HepG2 (cell line): ENCODE results near the gene CRIP1. TPM values are rescaled to one million over a fixed set of nuclear protein-coding genes. Genes with fewer than 3 reads are reported as not detected.

ENCODE experiments used
- HNRNPL ChIP-seq: fragments of 200-400 bp; formaldehyde crosslinking; IDR thresholded peaks from 2 replicates; pipeline ENCODE4 v1.6.1; 2017; ENCODE audit warnings: mild to moderate bottlenecking, low read depth, low read length
- MAFF ChIP-seq: IDR thresholded peaks from 2 replicates; pipeline ENCODE4 v1.6.1; 2011; ENCODE audit warnings: low read depth, low read length, improper control_type of control experiment
- NFE2L1 ChIP-seq: sonication (generic); formaldehyde crosslinking; IDR thresholded peaks from 2 replicates; pipeline ENCODE4 v1.4.0; 2020; ENCODE audit warnings: missing genetic modification reagents, mild to moderate bottlenecking, borderline replicate concordance
- RAD21 ChIP-seq: fragments of 450-650 bp; formaldehyde crosslinking; IDR thresholded peaks from 2 replicates; pipeline ENCODE4 v1.5.0; 2020; ENCODE audit warnings: mild to moderate bottlenecking
- RCOR2 ChIP-seq: IDR thresholded peaks from 2 replicates; pipeline ENCODE4 v1.6.1; 2016; ENCODE audit warnings: missing biosample characterization, missing genetic modification reagents
- SCMH1 ChIP-seq: sonication (generic); formaldehyde crosslinking; IDR thresholded peaks from 2 replicates; pipeline ENCODE4 v1.9.0; 2021; ENCODE audit warnings: missing genetic modification reagents, mild to moderate bottlenecking, borderline replicate concordance
- YEATS2 ChIP-seq: sonication (generic); formaldehyde crosslinking; IDR thresholded peaks from 2 replicates; pipeline ENCODE4 v1.4.0; 2020; ENCODE audit warnings: missing genetic modification reagents, borderline replicate concordance
- ZFP37 ChIP-seq: sonication (generic); formaldehyde crosslinking; IDR thresholded peaks from 2 replicates; pipeline ENCODE4 v1.4.0; 2020; ENCODE audit warnings: missing genetic modification reagents, borderline replicate concordance
- ZNF317 ChIP-seq: sonication (generic); formaldehyde crosslinking; IDR thresholded peaks from 2 replicates; pipeline ENCODE4 v1.5.0; 2020; ENCODE audit warnings: mild to moderate bottlenecking, missing genetic modification reagents
- ZSCAN20 ChIP-seq: sonication (generic); formaldehyde crosslinking; IDR thresholded peaks from 2 replicates; pipeline ENCODE4 v1.4.0; 2020; ENCODE audit warnings: missing genetic modification reagents, mild to moderate bottlenecking, borderline replicate concordance
- ZZZ3 ChIP-seq: sonication (generic); formaldehyde crosslinking; IDR thresholded peaks from 2 replicates; pipeline ENCODE4 v1.4.0; 2020; ENCODE audit warnings: missing genetic modification reagents, mild to moderate bottlenecking, borderline replicate concordance
- polyA plus RNA-seq, 8 experiments: library from polyadenylated mRNA; depleted of rRNA in 3 of 8; stranded (reverse) in 7 of 8; unstranded in 1 of 8; fragments of >200 nt; fragmentation: Illumina TruSeq in 4 of 8; extraction: Trizol in 4 of 8; gene quantifications; 2 replicates each; pipeline versions ENCODE4 v1.2.1 to v1.2.3, GENCODE V29; 2011 to 2016; ENCODE audit warnings: low read depth in 4 of 8, missing spikeins in 1 of 8, mixed read lengths in 1 of 8; ENCODE audit not compliant: insufficient read depth in 1 of 8
- total RNA-seq, 5 experiments: library from RNA; depleted of rRNA; stranded (reverse); fragments of >200 nt; fragmentation: Illumina TruSeq; extraction: Trizol; gene quantifications; 2 replicates each; pipeline ENCODE4 v1.2.3, GENCODE V29; 2016; ENCODE audit warnings: low read depth in 1 of 5
- TF ChIP-seq, protein P1 (sequence below): IDR thresholded peaks from 2 replicates; pipeline ENCODE4 v1.4.0; 2020; ENCODE audit warnings: mild to moderate bottlenecking, missing genetic modification reagents
- TF ChIP-seq, protein P2 (sequence below): sonication (generic); formaldehyde crosslinking; IDR thresholded peaks from 2 replicates; pipeline ENCODE4 v1.5.1; 2020; ENCODE audit warnings: mild to moderate bottlenecking, missing genetic modification reagents, moderate library complexity
- TF ChIP-seq, protein P3 (sequence below): sonication (generic); formaldehyde crosslinking; IDR thresholded peaks from 2 replicates; pipeline ENCODE4 v1.4.0; 2020; ENCODE audit warnings: missing genetic modification reagents, borderline replicate concordance
- TF ChIP-seq, protein P4 (sequence below): sonication (generic); formaldehyde crosslinking; IDR thresholded peaks from 2 replicates; pipeline ENCODE4 v1.8.0; 2022; ENCODE audit warnings: missing genetic modification reagents, mild to moderate bottlenecking, inconsistent platforms, borderline replicate concordance

CRIP1 gene
- total and polyA plus RNA-seq, 2 of the 13 experiments (the other 11 are each of a cell fraction or from before 2014, with no cell fraction given) = 53.9 to 59.5 TPM

DNA sequence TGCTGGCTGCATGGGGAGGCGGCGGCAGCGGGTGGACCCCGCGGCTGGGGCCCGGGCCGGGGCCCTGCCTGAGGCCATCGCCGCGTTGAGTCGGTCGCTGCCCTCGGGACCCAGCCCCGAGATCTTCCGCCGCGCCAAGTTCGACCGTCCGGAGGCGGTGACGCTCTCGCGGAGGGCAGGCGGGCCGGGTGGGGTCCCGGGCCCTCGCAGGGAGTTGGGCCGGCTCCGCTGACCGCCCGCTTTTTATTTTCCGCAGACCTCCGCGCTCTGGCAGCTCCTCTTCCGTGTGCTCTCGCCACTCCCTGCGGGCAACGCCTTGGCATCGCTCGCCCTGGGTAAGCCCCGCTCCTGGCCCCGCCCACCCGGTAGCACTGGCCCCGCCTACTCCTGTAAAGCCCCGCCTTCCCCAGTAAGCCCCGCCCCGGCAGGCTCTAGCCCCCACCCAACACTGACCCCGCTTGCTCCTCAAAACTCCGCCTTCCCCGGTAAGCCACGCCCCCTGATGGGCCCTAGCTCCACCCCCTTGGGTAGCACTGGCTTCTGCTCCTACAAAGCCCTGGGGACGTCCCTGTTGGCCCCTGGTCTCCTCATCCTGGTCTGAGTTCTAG is 4.8 kb downstream of the CRIP1 start (continued):
- TF ChIP-seq, protein P1, sequence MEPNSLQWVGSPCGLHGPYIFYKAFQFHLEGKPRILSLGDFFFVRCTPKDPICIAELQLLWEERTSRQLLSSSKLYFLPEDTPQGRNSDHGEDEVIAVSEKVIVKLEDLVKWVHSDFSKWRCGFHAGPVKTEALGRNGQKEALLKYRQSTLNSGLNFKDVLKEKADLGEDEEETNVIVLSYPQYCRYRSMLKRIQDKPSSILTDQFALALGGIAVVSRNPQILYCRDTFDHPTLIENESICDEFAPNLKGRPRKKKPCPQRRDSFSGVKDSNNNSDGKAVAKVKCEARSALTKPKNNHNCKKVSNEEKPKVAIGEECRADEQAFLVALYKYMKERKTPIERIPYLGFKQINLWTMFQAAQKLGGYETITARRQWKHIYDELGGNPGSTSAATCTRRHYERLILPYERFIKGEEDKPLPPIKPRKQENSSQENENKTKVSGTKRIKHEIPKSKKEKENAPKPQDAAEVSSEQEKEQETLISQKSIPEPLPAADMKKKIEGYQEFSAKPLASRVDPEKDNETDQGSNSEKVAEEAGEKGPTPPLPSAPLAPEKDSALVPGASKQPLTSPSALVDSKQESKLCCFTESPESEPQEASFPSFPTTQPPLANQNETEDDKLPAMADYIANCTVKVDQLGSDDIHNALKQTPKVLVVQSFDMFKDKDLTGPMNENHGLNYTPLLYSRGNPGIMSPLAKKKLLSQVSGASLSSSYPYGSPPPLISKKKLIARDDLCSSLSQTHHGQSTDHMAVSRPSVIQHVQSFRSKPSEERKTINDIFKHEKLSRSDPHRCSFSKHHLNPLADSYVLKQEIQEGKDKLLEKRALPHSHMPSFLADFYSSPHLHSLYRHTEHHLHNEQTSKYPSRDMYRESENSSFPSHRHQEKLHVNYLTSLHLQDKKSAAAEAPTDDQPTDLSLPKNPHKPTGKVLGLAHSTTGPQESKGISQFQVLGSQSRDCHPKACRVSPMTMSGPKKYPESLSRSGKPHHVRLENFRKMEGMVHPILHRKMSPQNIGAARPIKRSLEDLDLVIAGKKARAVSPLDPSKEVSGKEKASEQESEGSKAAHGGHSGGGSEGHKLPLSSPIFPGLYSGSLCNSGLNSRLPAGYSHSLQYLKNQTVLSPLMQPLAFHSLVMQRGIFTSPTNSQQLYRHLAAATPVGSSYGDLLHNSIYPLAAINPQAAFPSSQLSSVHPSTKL (CRISPR knock-in tag) = no peak
- TF ChIP-seq, protein P2, sequence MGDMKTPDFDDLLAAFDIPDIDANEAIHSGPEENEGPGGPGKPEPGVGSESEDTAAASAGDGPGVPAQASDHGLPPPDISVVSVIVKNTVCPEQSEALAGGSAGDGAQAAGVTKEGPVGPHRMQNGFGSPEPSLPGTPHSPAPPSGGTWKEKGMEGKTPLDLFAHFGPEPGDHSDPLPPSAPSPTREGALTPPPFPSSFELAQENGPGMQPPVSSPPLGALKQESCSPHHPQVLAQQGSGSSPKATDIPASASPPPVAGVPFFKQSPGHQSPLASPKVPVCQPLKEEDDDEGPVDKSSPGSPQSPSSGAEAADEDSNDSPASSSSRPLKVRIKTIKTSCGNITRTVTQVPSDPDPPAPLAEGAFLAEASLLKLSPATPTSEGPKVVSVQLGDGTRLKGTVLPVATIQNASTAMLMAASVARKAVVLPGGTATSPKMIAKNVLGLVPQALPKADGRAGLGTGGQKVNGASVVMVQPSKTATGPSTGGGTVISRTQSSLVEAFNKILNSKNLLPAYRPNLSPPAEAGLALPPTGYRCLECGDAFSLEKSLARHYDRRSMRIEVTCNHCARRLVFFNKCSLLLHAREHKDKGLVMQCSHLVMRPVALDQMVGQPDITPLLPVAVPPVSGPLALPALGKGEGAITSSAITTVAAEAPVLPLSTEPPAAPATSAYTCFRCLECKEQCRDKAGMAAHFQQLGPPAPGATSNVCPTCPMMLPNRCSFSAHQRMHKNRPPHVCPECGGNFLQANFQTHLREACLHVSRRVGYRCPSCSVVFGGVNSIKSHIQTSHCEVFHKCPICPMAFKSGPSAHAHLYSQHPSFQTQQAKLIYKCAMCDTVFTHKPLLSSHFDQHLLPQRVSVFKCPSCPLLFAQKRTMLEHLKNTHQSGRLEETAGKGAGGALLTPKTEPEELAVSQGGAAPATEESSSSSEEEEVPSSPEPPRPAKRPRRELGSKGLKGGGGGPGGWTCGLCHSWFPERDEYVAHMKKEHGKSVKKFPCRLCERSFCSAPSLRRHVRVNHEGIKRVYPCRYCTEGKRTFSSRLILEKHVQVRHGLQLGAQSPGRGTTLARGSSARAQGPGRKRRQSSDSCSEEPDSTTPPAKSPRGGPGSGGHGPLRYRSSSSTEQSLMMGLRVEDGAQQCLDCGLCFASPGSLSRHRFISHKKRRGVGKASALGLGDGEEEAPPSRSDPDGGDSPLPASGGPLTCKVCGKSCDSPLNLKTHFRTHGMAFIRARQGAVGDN (CRISPR knock-in tag) = peak; percentile 38; the same call in 1 of the 2 replicates
- TF ChIP-seq YEATS2 (CRISPR knock-in tag) (no peak), ZFP37 (0 out of 2 replicates have a peak, but pooled peaks have one; percentile 19), ZNF317 (CRISPR knock-in tag) (no peak), ZZZ3 (CRISPR knock-in tag) (no peak), NFE2L1 (CRISPR knock-in tag) (no peak), MAFF (no peak), RCOR2 (no peak), RAD21 (no peak), SCMH1 (CRISPR knock-in tag) (no peak), HNRNPL (peak; percentile 75; the same call in 1 of the 2 replicates), ZSCAN20 (CRISPR knock-in tag) (peak; percentile 97)
- TF ChIP-seq, protein P3, sequence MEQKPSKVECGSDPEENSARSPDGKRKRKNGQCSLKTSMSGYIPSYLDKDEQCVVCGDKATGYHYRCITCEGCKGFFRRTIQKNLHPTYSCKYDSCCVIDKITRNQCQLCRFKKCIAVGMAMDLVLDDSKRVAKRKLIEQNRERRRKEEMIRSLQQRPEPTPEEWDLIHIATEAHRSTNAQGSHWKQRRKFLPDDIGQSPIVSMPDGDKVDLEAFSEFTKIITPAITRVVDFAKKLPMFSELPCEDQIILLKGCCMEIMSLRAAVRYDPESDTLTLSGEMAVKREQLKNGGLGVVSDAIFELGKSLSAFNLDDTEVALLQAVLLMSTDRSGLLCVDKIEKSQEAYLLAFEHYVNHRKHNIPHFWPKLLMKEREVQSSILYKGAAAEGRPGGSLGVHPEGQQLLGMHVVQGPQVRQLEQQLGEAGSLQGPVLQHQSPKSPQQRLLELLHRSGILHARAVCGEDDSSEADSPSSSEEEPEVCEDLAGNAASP (CRISPR knock-in tag) = no peak
- TF ChIP-seq, protein P4, sequence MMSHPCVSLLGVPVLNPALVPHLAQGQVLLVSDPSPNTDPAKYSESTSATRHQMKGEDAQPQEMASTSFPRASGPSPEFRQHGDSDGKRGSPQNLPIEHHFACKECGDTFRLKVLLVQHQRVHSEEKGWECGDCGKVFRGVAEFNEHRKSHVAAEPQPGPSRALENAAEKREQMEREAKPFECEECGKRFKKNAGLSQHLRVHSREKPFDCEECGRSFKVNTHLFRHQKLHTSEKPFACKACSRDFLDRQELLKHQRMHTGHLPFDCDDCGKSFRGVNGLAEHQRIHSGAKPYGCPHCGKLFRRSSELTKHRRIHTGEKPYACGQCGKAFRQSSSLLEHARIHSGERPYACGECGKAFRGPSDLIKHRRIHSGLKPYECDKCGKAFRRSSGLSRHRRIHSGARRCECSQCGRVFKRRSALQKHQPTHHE (CRISPR knock-in tag) = no peak
